ENCODE results near the gene CHN2.

Gene CHN2

GRCh38 chr7:29278337-29279069, 83.9 kb downstream of the CHN2 start:
- no peak for DNase-seq (ENCODE audit: insufficient read length)
- TF ChIP-seq POLR2A (IDR thresholded peaks at IDR 0.05; ENCODE audit: low read depth, low read length) = no peak
- no peak for TF ChIP-seq POLR2AphosphoS5 (IDR thresholded peaks at IDR 0.05; ENCODE audit: low read depth, low read length)
- TF ChIP-seq TAF1 (IDR thresholded peaks at IDR 0.05; ENCODE audit: borderline replicate concordance, low read depth, low read length) = no peak
- FAIRE-seq = no peak

GRCh38 chr7:29281782-29282541, 87.4 kb downstream of the CHN2 start:
- TF ChIP-seq TAF1 (IDR thresholded peaks at IDR 0.05; ENCODE audit: borderline replicate concordance, low read depth, low read length) = no peak
- TF ChIP-seq POLR2AphosphoS5 (IDR thresholded peaks at IDR 0.05; ENCODE audit: low read depth, low read length) = no peak
- TF ChIP-seq POLR2A (IDR thresholded peaks at IDR 0.05; ENCODE audit: low read depth, low read length) = no peak
- no peak for FAIRE-seq
- no peak for DNase-seq (ENCODE audit: insufficient read length)

DNA sequence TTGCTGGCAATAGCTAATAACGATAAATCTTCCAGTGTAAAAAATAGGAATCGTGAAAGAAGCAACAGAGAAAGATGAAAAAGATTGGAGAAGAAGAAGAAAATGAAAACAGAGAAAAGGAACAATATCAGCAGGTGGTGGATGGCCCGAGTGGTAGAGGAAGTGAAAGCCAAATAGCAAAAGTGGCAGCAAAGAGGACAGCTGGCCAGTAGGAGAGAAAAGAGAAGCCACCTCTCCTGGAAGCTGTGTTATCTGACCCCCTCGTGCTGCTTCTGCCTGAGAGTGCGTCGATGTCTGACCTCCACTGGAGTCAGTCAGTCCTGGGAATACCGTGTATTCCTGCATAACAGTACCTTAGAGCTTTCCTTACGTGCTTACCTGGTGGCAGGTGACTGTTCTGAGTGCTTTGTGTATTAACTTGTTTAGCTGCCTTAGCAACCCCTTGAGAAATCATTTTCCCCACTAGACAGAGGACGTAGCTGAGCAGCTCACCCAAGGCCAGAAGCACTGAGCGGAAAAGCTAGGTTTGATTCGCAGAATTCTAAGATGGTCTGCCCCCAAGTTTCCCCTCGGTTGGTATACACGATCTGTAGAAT, 88.3 kb downstream of the CHN2 start:
- FAIRE-seq = no peak
- TF ChIP-seq POLR2AphosphoS5 (IDR thresholded peaks at IDR 0.05; ENCODE audit: low read depth, low read length) (no peak), POLR2A (IDR thresholded peaks at IDR 0.05; ENCODE audit: low read depth, low read length) (no peak), TAF1 (IDR thresholded peaks at IDR 0.05; ENCODE audit: borderline replicate concordance, low read depth, low read length) (no peak)
- DNase-seq (ENCODE audit: insufficient read length) = no peak

DNA sequence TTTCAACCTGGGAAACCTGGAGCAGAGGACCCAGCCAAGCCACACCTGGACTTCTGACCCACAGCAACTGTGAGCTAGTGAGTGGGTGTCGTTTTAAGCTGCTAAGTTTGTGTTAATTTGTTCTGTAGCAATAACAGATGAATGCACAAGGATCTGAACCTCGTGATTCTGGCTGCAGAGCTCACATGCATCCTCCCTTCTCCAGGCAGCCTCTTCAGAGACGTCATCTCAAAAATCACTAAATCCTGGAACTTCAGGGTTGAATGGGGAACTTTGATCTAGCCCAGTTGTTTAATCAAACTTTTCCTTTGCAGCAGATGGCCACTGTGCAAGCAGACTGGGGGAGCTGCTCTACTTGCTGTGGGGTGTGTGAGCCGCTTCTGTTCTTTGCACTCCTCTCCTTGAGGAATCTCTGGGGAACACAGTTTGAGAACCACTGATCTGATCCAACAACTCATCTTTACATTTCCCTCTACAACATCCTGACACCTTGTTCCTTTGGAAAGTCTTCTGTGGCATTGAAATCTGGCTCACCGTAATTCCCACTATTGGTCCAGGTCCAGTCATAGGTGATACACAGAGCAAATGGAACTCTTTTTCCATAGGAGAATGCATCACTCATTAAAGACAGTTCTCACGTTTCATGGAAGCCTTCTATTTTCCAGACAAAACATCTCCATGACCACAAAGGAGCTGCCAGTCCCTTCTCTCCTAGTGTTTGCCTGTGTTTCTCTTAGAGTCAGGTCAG, 90.3 kb downstream of the CHN2 start:
- TF ChIP-seq POLR2A (IDR thresholded peaks at IDR 0.05; ENCODE audit: low read depth, low read length) (no peak), TAF1 (IDR thresholded peaks at IDR 0.05; ENCODE audit: borderline replicate concordance, low read depth, low read length) (no peak), POLR2AphosphoS5 (IDR thresholded peaks at IDR 0.05; ENCODE audit: low read depth, low read length) (no peak)
- DNase-seq (ENCODE audit: insufficient read length) (no peak), FAIRE-seq (no peak)

GRCh38 chr7:29285444-29285793, 90.8 kb downstream of the CHN2 start:
- no peak for TF ChIP-seq POLR2AphosphoS5 (IDR thresholded peaks at IDR 0.05; ENCODE audit: low read depth, low read length)
- TF ChIP-seq POLR2A (IDR thresholded peaks at IDR 0.05; ENCODE audit: low read depth, low read length) = no peak
- no peak for TF ChIP-seq TAF1 (IDR thresholded peaks at IDR 0.05; ENCODE audit: borderline replicate concordance, low read depth, low read length)
- no peak for DNase-seq (ENCODE audit: insufficient read length)
- no peak for FAIRE-seq

- DNase-seq (ENCODE audit: insufficient read length) = no peak
- no peak for FAIRE-seq
- TF ChIP-seq TAF1 (IDR thresholded peaks at IDR 0.05; ENCODE audit: borderline replicate concordance, low read depth, low read length) (no peak), POLR2AphosphoS5 (IDR thresholded peaks at IDR 0.05; ENCODE audit: low read depth, low read length) (no peak), POLR2A (IDR thresholded peaks at IDR 0.05; ENCODE audit: low read depth, low read length) (no peak)
Measured at GRCh38 chr7:29285861-29286260, 91.3 kb downstream of the CHN2 start.

- no peak for TF ChIP-seq POLR2AphosphoS5 (IDR thresholded peaks at IDR 0.05; ENCODE audit: low read depth, low read length)
- TF ChIP-seq POLR2A (IDR thresholded peaks at IDR 0.05; ENCODE audit: low read depth, low read length) = no peak
- no peak for TF ChIP-seq TAF1 (IDR thresholded peaks at IDR 0.05; ENCODE audit: borderline replicate concordance, low read depth, low read length)
- FAIRE-seq (no peak), DNase-seq (ENCODE audit: insufficient read length) (no peak)
Measured at GRCh38 chr7:29287366-29287765, 92.8 kb downstream of the CHN2 start.

- TF ChIP-seq POLR2AphosphoS5 (IDR thresholded peaks at IDR 0.05; ENCODE audit: low read depth, low read length) (no peak), TAF1 (IDR thresholded peaks at IDR 0.05; ENCODE audit: borderline replicate concordance, low read depth, low read length) (no peak), POLR2A (IDR thresholded peaks at IDR 0.05; ENCODE audit: low read depth, low read length) (no peak)
- DNase-seq (ENCODE audit: insufficient read length) = no peak
- FAIRE-seq = no peak
Measured at GRCh38 chr7:29288181-29289091, 93.9 kb downstream of the CHN2 start.

GRCh38 chr7:29289156-29290021, 94.8 kb downstream of the CHN2 start:
- DNase-seq (ENCODE audit: insufficient read length) (no peak), FAIRE-seq (no peak)
- TF ChIP-seq POLR2AphosphoS5 (IDR thresholded peaks at IDR 0.05; ENCODE audit: low read depth, low read length) = no peak
- TF ChIP-seq POLR2A (IDR thresholded peaks at IDR 0.05; ENCODE audit: low read depth, low read length) = no peak
- no peak for TF ChIP-seq TAF1 (IDR thresholded peaks at IDR 0.05; ENCODE audit: borderline replicate concordance, low read depth, low read length)

GRCh38 chr7:29290829-29291228, 96.3 kb downstream of the CHN2 start:
- no peak for FAIRE-seq
- no peak for DNase-seq (ENCODE audit: insufficient read length)
- TF ChIP-seq POLR2A (IDR thresholded peaks at IDR 0.05; ENCODE audit: low read depth, low read length) = no peak
- no peak for TF ChIP-seq TAF1 (IDR thresholded peaks at IDR 0.05; ENCODE audit: borderline replicate concordance, low read depth, low read length)
- TF ChIP-seq POLR2AphosphoS5 (IDR thresholded peaks at IDR 0.05; ENCODE audit: low read depth, low read length) = no peak

Measured in GM12892 (cell line).